ENCODE measurements around the gene GGT5. TPM values are rescaled to one million over a fixed set of nuclear protein-coding genes. Genes with fewer than 3 reads are reported as not detected.

Gene GGT5
- total RNA-seq, 1 experiment from 2014 or later: 0.20 TPM

- CTCF ChIA-PET: interaction anchor here (0.7 to 1.0 kb wide), 2 partner anchors 18 to 100 kb away, joined by 3 read pairs; no protein-coding TSS in a partner anchor
Observed at GRCh38 chr22:24235315-24235714, 9.6 kb downstream of the GGT5 start.

GRCh38 chr22:24233816-24234215 is 11.1 kb downstream of the GGT5 start:
- POLR2A ChIA-PET: no interaction called here
- Mint-ChIP-seq H3K4me3 (no peak overlapping the region), H3K4me1 (peaks cover 3% of the 10 kb centered on the region), H3K9me3 (no peaks in the 10 kb centered on the region), H3K36me3 (no peaks in the 10 kb centered on the region), H3K27me3 (ENCODE audit: low read depth) (no peaks in the 10 kb centered on the region), H3K27ac (no peak overlapping the region)
- DNase-seq (ENCODE audit: low spot score) (no peak), ATAC-seq (no peak)
- CTCF ChIA-PET: interaction anchor here (0.9 to 1.1 kb wide), 2 partner anchors 9 to 44 kb away, joined by 3 to 6 read pairs; no protein-coding TSS in a partner anchor
- TF ChIP-seq ZMAT4 (CRISPR knock-in tag; IDR thresholded peaks at IDR 0.05): no peak

More at GRCh38 chr22:24235315-24235714, 9.6 kb downstream of the GGT5 start:
- H3K27me3 Mint-ChIP-seq (ENCODE audit: low read depth): no peaks in the 10 kb centered on the region
- H3K36me3 Mint-ChIP-seq: no peaks in the 10 kb centered on the region
- ATAC-seq (no peak), DNase-seq (ENCODE audit: low spot score) (no peak)
- no peak overlapping the region for H3K27ac Mint-ChIP-seq
- TF ChIP-seq IRF1 (CRISPR knock-in tag; IDR thresholded peaks at IDR 0.05): no peak
- TF ChIP-seq JUN (CRISPR knock-in tag; IDR thresholded peaks at IDR 0.05): no peak
- TF ChIP-seq ZNF416 (CRISPR knock-in tag; IDR thresholded peaks at IDR 0.05): no peak
- TF ChIP-seq AR (CRISPR knock-in tag; IDR thresholded peaks at IDR 0.05): no peak
- TF ChIP-seq ZNF317 (CRISPR knock-in tag; IDR thresholded peaks at IDR 0.05; ENCODE audit: borderline replicate concordance, low read depth): no peak
- no peak for TF ChIP-seq ZNF423 (CRISPR knock-in tag; IDR thresholded peaks at IDR 0.05)
- TF ChIP-seq NR1H2 (CRISPR knock-in tag; IDR thresholded peaks at IDR 0.05): no peak
- TF ChIP-seq USF2 (CRISPR knock-in tag; IDR thresholded peaks at IDR 0.05): no peak
- POLR2A ChIA-PET: interaction anchor here (0.7 to 1.1 kb wide), 2 partner anchors 88 to 571 kb away, joined by 3 to 6 read pairs; partner anchors contain the start of gene SGSM1
- H3K4me1 Mint-ChIP-seq: peaks cover 3% of the 10 kb centered on the region
- H3K9me3 Mint-ChIP-seq: no peaks in the 10 kb centered on the region
- H3K4me3 Mint-ChIP-seq: no peak overlapping the region

GRCh38 chr22:24233235-24233634 is 11.6 kb downstream of the GGT5 start:
- H3K4me1 Mint-ChIP-seq: peaks cover 3% of the 10 kb centered on the region
- H3K9me3 Mint-ChIP-seq: no peaks in the 10 kb centered on the region
- DNase-seq (ENCODE audit: low spot score) (no peak), ATAC-seq (no peak)
- no peak overlapping the region for H3K27ac Mint-ChIP-seq
- ChIA-PET CTCF (interaction anchor here (1.1 to 3.7 kb wide), 4 partner anchors 8 to 50 kb away, joined by 3 to 69 read pairs (median 31); no protein-coding TSS in a partner anchor), POLR2A (no interaction called here)
- no peaks in the 10 kb centered on the region for H3K36me3 Mint-ChIP-seq
- no peaks in the 10 kb centered on the region for H3K27me3 Mint-ChIP-seq (ENCODE audit: low read depth)
- no peak overlapping the region for H3K4me3 Mint-ChIP-seq
- TF ChIP-seq FOXP1 (CRISPR knock-in tag; IDR thresholded peaks at IDR 0.05; ENCODE audit: borderline replicate concordance) (no peak), NFATC4 (CRISPR knock-in tag; IDR thresholded peaks at IDR 0.05) (no peak), TEAD4 (CRISPR knock-in tag; IDR thresholded peaks at IDR 0.05) (no peak), ETV6 (CRISPR knock-in tag; IDR thresholded peaks at IDR 0.05) (no peak), MAX (CRISPR knock-in tag; IDR thresholded peaks at IDR 0.05) (no peak), ZBTB21 (CRISPR knock-in tag; IDR thresholded peaks at IDR 0.05; ENCODE audit: borderline replicate concordance) (no peak), ZNF512 (CRISPR knock-in tag; IDR thresholded peaks at IDR 0.05; ENCODE audit: borderline replicate concordance) (no peak), USF1 (CRISPR knock-in tag; IDR thresholded peaks at IDR 0.05) (no peak), ELF4 (CRISPR knock-in tag; IDR thresholded peaks at IDR 0.05; ENCODE audit: low read depth) (no peak)

All from WTC11 (cell line).